NCI-H187 (cell line): ENCODE results near the gene TAAR5.
"Not testable (repeated sequence)": the region's sequence is repeated elsewhere in the genome, so short reads cannot be mapped to it uniquely, and the experiment has no call there.

ENCODE experiments used
- DNase-seq, 2 experiments: peaks; one replicate each; lab custom pipeline; 2025; lab: John Stamatoyannopoulos, UW

The TAAR5 gene

GRCh38 chr6:132589454-132589853 lies at the start of gene TAAR5:
Gene TAAR5 (minus strand): TSS chr6:132589741. CDS start chr6:132589686, 55 bp downstream.
- no peak for DNase-seq

- DNase-seq, result not testable (repeated sequence)
Observed at GRCh38 chr6:132637135-132637534, 47.6 kb upstream of the TAAR5 start.

- DNase-seq, result not testable (repeated sequence)
Observed at GRCh38 chr6:132635906-132636305, 46.4 kb upstream of the TAAR5 start.

GRCh38 chr6:132635288-132635687 lies 45.7 kb upstream of the TAAR5 start:
- not testable (repeated sequence) for DNase-seq

- no peak for DNase-seq
Observed at GRCh38 chr6:132634796-132635195, 45.3 kb upstream of the TAAR5 start.

DNA sequence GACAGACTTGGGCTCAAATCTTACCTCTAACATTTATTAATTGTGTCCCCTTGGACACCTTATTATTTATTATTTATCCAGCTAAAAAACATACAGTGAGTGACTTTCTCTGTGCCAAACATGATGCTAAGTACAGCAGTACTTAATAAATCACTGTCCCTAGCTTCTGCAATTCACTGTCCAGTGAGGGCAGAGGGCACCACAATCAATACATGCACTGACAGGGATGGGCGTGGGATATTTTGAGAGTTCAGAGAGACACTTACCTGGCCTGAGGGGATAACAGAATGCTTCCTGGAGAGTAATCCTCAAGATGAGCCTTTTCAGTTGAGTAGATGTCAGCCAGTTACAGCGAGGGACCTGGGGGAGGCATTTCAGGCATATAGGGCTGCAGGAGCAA lies 43.8 kb upstream of the TAAR5 start:
- no peak for DNase-seq

- no peak for DNase-seq
Observed at GRCh38 chr6:132624175-132624574, 34.6 kb upstream of the TAAR5 start, which contains the start of gene TAAR2. Gene TAAR2 (minus strand): TSS chr6:132624275. CDS start chr6:132624275, 0 bp downstream.

- no peak for DNase-seq
Observed at GRCh38 chr6:132623106-132623845, 33.7 kb upstream of the TAAR5 start.

GRCh38 chr6:132616677-132617076 lies 27.1 kb upstream of the TAAR5 start:
- no peak for DNase-seq

DNA sequence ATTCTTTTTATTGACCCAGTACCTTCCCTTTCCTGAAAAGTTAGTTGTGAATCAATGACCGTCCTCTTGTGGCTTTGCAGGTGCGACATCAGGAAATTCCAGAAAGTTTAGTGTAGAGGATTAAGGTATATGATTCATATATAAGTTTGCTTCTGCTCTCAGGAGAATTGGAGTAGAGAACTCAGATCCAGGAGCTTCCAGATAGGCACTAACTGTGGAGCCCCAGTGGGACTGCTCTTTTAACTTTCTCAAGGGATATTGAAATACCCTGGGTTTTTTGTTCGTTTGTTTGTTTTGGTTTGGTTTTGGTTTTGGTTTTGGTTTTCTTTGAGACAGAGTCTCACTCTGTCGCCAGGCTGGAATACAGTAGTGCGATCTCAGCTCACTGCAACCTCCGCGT lies 25.0 kb upstream of the TAAR5 start:
- no peak for DNase-seq

GRCh38 chr6:132612449-132613108 lies 23.0 kb upstream of the TAAR5 start:
- no peak for DNase-seq

- DNase-seq, result no peak
Observed at GRCh38 chr6:132611616-132612015, 22.1 kb upstream of the TAAR5 start.

GRCh38 chr6:132607544-132608233 lies 18.1 kb upstream of the TAAR5 start:
- DNase-seq, result no peak

DNA sequence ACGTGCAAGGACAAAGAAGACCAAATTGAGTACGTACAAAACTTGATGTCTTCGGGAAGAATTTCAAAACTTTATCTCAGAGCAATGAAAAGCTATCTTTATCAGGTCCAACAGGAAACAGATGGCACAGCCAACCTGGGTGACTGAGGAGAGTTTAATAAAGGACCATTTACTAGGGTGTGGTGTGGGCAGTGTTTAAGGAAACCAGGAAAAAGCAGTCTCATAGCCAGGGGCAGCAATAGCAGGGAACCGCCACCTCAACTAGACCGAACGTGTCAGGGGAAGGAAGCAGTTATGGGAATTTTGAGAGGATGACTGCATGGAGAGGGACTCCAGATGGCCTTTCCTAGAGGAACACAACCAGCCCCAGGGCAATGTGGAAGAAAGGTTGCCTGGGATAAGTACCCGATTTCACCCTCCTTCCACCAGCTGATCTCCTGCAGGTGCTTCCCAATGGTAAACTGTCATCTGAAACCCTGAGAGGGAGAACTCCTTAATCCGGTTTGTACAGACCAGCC lies 15.2 kb upstream of the TAAR5 start:
- DNase-seq, result no peak

DNA sequence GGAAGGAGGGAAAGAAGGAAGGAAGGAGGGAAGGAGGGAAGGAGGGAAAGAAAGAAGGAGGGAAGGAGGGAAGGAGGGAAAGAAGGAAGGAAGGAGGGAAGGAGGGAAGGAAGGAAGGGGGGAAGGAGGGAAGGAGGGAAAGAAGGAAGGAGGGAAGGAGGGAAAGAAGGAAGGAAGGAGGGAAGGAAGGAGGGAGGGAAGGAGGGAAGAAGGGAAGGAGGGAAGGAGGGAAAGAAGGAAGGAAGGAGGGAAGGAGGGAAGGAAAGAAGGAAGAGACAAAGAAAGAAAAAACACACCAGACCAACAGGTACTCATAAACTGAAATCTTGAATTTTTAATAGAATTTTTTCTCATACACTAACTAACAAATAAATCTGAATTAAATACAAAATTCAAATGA lies 11.4 kb upstream of the TAAR5 start:
- DNase-seq, result not testable (repeated sequence)

- DNase-seq, result no peak
Observed at GRCh38 chr6:132598473-132598872, 8.9 kb upstream of the TAAR5 start.

GRCh38 chr6:132596201-132596600 lies 6.7 kb upstream of the TAAR5 start:
- no peak for DNase-seq

GRCh38 chr6:132592855-132593254 lies 3.3 kb upstream of the TAAR5 start:
- DNase-seq, result no peak

DNA sequence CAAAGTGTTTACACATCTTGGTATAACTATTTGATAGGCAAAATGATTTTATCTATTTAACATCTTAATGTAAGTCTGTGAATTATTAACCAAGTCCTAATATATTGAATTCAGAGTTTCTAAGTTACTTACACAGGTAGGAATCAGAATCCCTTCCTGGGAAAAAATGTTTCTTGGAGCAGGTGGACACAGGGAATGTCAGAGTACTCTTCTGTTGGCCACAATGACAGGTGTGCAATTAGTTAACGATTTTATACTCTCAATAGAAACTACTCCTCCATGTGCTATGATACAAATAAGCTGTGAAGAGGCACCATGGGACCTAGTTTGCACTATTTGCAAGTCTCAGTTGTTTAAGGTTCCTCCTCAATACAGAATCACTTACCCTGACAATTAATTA lies 821 bp upstream of the TAAR5 start:
- no peak for DNase-seq

- DNase-seq, result no peak
Observed at GRCh38 chr6:132587424-132587823, 2.1 kb downstream of the TAAR5 start.

GRCh38 chr6:132584698-132585097 lies 4.8 kb downstream of the TAAR5 start:
- no peak for DNase-seq

DNA sequence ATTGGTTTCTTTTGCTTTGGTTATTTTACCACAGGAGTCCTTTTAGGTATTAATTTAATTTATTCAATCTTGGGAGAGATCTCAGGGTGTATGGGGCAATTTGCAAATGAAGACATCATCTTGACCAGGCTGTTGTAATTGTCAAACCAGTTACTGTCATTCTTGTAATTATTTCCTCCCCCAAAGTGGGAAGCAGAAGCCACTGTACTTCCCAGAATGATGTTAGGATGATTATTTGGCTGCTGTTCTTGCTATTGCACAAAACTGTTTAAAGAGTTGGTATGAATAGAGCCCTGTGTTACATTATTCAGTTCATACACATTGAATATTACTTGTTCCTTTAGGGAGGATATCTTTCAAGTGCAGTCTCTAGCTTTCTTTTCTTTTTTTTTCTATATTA lies 17.8 kb downstream of the TAAR5 start:
- DNase-seq, result no peak
